Fibroblast of lung (primary cell): ENCODE measurements around the gene CDCA7. TPM values are rescaled to one million over a fixed set of nuclear protein-coding genes. Genes with fewer than 3 reads are reported as not detected.

Source experiments
- DNase-seq, 2 donors: peaks; one replicate each; pipeline versions ENCODE4 v3.0.0 to v3.0.0-alpha.2; 2010; ENCODE audit warnings: low read depth in 2 of 2
- H2AFZ ChIP-seq: 2 replicates; pipeline ENCODE4 v1.5.1; 2012; ENCODE audit warnings: low read length, control low read depth, inconsistent platforms
- H3K27ac ChIP-seq: 2 replicates; pipeline ENCODE4 v1.5.1; 2011; ENCODE audit warnings: low read length, control low read depth; ENCODE audit not compliant: insufficient read depth
- H3K27me3 ChIP-seq: 2 replicates; pipeline ENCODE4 v1.5.1; 2011; ENCODE audit warnings: mild to moderate bottlenecking, low read length; ENCODE audit not compliant: control insufficient read depth, insufficient read depth
- H3K36me3 ChIP-seq: 2 replicates; pipeline ENCODE4 v1.5.1; 2011; ENCODE audit warnings: low read length; ENCODE audit not compliant: control insufficient read depth, insufficient read depth
- H3K4me1 ChIP-seq: 2 replicates; pipeline ENCODE4 v1.5.1; 2011; ENCODE audit warnings: low read length; ENCODE audit not compliant: control insufficient read depth, insufficient read depth; ENCODE audit errors: extremely low read depth
- H3K4me2 ChIP-seq: 2 replicates; pipeline ENCODE4 v1.5.1; 2011; ENCODE audit warnings: low read length, control low read depth; ENCODE audit not compliant: insufficient read depth; ENCODE audit errors: extremely low read depth
- H3K4me3 ChIP-seq, 4 experiments: fragments of 200-600 bp in 1 of 4; sonication (generic) in 1 of 4; replicated peaks in 1 of 4; 2 replicates each; pipeline ENCODE4 v1.5.1; 2011 to 2016; ENCODE audit warnings: low read length in 4 of 4, low read depth in 3 of 4, mild to moderate bottlenecking in 3 of 4, control low read depth in 2 of 4, inconsistent platforms in 1 of 4, mixed read lengths in 1 of 4; ENCODE audit not compliant: insufficient read depth in 1 of 4; ENCODE audit errors: control extremely low read depth in 1 of 4
- H3K79me2 ChIP-seq: 2 replicates; pipeline ENCODE4 v1.5.1; 2012; ENCODE audit warnings: mild to moderate bottlenecking, low read length, inconsistent platforms; ENCODE audit not compliant: control insufficient read depth, insufficient read depth
- H3K9ac ChIP-seq: 2 replicates; pipeline ENCODE4 v1.5.1; 2011; ENCODE audit warnings: mild to moderate bottlenecking, low read length, control low read depth; ENCODE audit not compliant: insufficient read depth
- H3K9me3 ChIP-seq: 2 replicates; pipeline ENCODE4 v1.5.1; 2012; ENCODE audit warnings: low read depth, low read length; ENCODE audit not compliant: control insufficient read depth, insufficient read depth
- H4K20me1 ChIP-seq: 2 replicates; pipeline ENCODE4 v1.5.1; 2011; ENCODE audit warnings: low read length; ENCODE audit not compliant: control insufficient read depth, insufficient read depth; ENCODE audit errors: extremely low read depth
- EZH2 ChIP-seq: IDR thresholded peaks from 2 replicates; pipeline ENCODE4 v1.5.1; 2012; ENCODE audit warnings: low read length, control low read depth, mild to moderate bottlenecking; ENCODE audit errors: missing control alignments
- polyA plus RNA-seq, 2 donors: library from polyadenylated mRNA; depleted of rRNA in 1 of 2; stranded (reverse) in 1 of 2; unstranded in 1 of 2; fragments of >200 nt; gene quantifications; 2 replicates each; pipeline ENCODE4 v1.2.1, GENCODE V29; 2011 to 2012; ENCODE audit warnings: missing spikeins in 1 of 2
- total RNA-seq: library from RNA; depleted of rRNA; stranded (reverse); fragments of >200 nt; gene quantifications from 2 replicates; pipeline ENCODE4 v1.2.1, GENCODE V29; 2014
- TF ChIP-seq, protein P1 (sequence below), 2 donors: IDR thresholded peaks in 1 of 2; conservative IDR thresholded peaks in 1 of 2; 1 replicate in 1 of 2; 2 replicates in 1 of 2; pipeline ENCODE4 v1.5.1; 2011 to 2012; ENCODE audit warnings: low read length in 2 of 2, control low read depth in 1 of 2, inconsistent platforms in 1 of 2, low read depth in 1 of 2, mild to moderate bottlenecking in 1 of 2

The CDCA7 gene
- total and polyA plus RNA-seq, 2 donors (not counting 1 experiment from before 2014, with no cell fraction given) = 1.3 to 10.3 TPM

DNA sequence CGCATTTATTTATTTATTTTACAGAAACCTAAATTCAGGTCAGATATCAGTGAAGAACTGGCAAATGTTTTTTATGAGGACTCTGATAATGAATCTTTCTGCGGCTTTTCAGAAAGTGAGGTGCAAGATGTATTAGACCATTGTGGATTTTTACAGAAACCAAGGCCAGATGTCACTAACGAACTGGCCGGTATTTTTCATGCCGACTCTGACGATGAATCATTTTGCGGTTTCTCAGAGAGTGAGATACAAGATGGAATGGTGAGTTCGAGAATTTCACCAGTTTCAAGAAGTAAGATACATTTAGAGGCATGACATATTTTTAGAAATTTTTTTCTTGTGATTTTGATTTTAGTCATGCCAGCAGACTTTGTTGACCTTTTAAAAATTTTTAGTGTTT lies 4.6 kb downstream of the CDCA7 start:
- Histone ChIP-seq H3K27me3 (peaks cover 2% of the 10 kb centered on the region), H3K4me3 (no peak overlapping the region), H2AFZ (no peak overlapping the region), H4K20me1 (no peaks in the 10 kb centered on the region), H3K4me2 (no peak overlapping the region), H3K9ac (no peak overlapping the region), H3K4me1 (peaks cover 4% of the 10 kb centered on the region), H3K79me2 (peaks cover 3% of the 10 kb centered on the region), H3K9me3 (no peaks in the 10 kb centered on the region), H3K36me3 (no peaks in the 10 kb centered on the region), H3K27ac (no peak overlapping the region)
- DNase-seq = peak in 1 of 2 donors; percentile 72
- no peak for TF ChIP-seq EZH2
- TF ChIP-seq, protein P1, sequence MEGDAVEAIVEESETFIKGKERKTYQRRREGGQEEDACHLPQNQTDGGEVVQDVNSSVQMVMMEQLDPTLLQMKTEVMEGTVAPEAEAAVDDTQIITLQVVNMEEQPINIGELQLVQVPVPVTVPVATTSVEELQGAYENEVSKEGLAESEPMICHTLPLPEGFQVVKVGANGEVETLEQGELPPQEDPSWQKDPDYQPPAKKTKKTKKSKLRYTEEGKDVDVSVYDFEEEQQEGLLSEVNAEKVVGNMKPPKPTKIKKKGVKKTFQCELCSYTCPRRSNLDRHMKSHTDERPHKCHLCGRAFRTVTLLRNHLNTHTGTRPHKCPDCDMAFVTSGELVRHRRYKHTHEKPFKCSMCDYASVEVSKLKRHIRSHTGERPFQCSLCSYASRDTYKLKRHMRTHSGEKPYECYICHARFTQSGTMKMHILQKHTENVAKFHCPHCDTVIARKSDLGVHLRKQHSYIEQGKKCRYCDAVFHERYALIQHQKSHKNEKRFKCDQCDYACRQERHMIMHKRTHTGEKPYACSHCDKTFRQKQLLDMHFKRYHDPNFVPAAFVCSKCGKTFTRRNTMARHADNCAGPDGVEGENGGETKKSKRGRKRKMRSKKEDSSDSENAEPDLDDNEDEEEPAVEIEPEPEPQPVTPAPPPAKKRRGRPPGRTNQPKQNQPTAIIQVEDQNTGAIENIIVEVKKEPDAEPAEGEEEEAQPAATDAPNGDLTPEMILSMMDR (conservative IDR thresholded peaks at IDR 0.05 in 1 of 2, IDR thresholded peaks at IDR 0.05 in 1 of 2; ENCODE audit: low read depth in 1 of 2, low read length in 2 of 2) = no peak

DNA sequence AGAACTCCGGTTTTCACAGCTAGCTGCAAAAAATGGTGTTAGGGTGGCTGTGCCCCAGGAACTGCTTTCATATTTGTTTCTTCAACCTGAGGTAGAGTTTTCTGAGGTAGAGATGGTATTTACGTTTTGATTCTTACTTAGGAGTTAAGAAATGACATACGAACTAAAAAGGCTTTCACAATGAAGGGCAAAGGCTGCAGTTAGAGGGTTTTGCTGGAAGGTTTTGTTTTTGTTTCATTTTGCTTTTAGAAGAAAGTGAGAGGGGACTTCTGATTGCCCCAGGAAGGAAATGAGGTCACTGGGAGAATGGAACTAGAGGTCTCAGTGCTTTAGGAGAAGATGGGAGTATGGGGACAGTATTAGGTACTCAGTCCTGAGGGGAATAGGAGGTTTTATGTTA lies 15.5 kb downstream of the CDCA7 start:
- H3K4me1 ChIP-seq = no peaks in the 10 kb centered on the region
- H2AFZ ChIP-seq = peak overlapping the region; percentile 39
- no peak overlapping the region for H3K4me3 ChIP-seq
- H3K9ac ChIP-seq = no peak overlapping the region
- no peak overlapping the region for H3K4me2 ChIP-seq
- H3K36me3 ChIP-seq = no peaks in the 10 kb centered on the region
- H3K79me2 ChIP-seq = no peaks in the 10 kb centered on the region
- no peaks in the 10 kb centered on the region for H3K27me3 ChIP-seq
- TF ChIP-seq, protein P1 (conservative IDR thresholded peaks at IDR 0.05 in 1 of 2, IDR thresholded peaks at IDR 0.05 in 1 of 2; ENCODE audit: low read depth in 1 of 2, low read length in 2 of 2) = no peak
- TF ChIP-seq EZH2 = no peak
- no peaks in the 10 kb centered on the region for H3K9me3 ChIP-seq
- H3K27ac ChIP-seq = no peak overlapping the region
- H4K20me1 ChIP-seq = no peaks in the 10 kb centered on the region
- no peak for DNase-seq

DNA sequence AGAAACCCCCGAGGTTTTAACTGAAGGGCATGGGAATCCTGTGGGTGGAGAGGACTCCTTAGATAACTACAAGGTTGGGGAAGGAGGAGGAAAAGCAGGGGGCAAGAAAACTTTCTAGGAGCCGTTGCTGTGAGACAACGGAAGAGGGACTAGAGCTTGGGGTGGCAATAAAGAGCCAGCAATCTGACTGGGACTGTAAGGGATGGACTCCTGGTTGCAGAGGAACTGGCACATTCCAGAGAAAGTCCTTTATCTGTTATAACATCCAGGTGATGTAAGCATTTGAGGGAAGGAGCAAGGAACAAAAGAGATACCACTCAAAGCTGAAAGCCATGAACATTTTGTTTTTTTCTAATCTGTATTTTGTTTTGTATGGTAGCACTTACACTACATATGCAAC lies 16.4 kb downstream of the CDCA7 start:
- DNase-seq = no peak
- TF ChIP-seq, protein P1 (conservative IDR thresholded peaks at IDR 0.05 in 1 of 2, IDR thresholded peaks at IDR 0.05 in 1 of 2; ENCODE audit: low read depth in 1 of 2, low read length in 2 of 2) = no peak
- TF ChIP-seq EZH2 = no peak
- no peak overlapping the region for H3K27ac ChIP-seq
- H3K9me3 ChIP-seq = no peaks in the 10 kb centered on the region
- H2AFZ ChIP-seq = no peak overlapping the region
- H3K27me3 ChIP-seq = no peaks in the 10 kb centered on the region
- H3K4me3 ChIP-seq = no peak overlapping the region
- H4K20me1 ChIP-seq = no peaks in the 10 kb centered on the region
- H3K9ac ChIP-seq = no peak overlapping the region
- no peaks in the 10 kb centered on the region for H3K36me3 ChIP-seq
- no peaks in the 10 kb centered on the region for H3K4me1 ChIP-seq
- H3K4me2 ChIP-seq = no peak overlapping the region
- H3K79me2 ChIP-seq = no peaks in the 10 kb centered on the region
